HG03060 (cell line): ENCODE results near the gene SNTB2.

Experiments
- ATAC-seq: cut with Tn5 transposase; IDR thresholded peaks from one replicate; pipeline ENCODE4 v1.9.1; 2021; ENCODE audit warnings: low read depth, moderate number of reproducible peaks; ENCODE audit not compliant: unreplicated experiment

The SNTB2 gene

GRCh38 chr16:69313469-69313868 is 126.5 kb downstream of the SNTB2 start:
- ATAC-seq = no peak

- no peak for ATAC-seq
These were observed 127.6 kb downstream of the SNTB2 start for GRCh38 chr16:69314534-69314933.

- no peak for ATAC-seq
These were observed 128.7 kb downstream of the SNTB2 start for GRCh38 chr16:69315486-69316311.

GRCh38 chr16:69316595-69317034 is 129.7 kb downstream of the SNTB2 start:
- no peak for ATAC-seq

- no peak for ATAC-seq
These were observed 131.4 kb downstream of the SNTB2 start for GRCh38 chr16:69318177-69318910.

- ATAC-seq = no peak
These were observed 131.9 kb downstream of the SNTB2 start for GRCh38 chr16:69318911-69319289.

GRCh38 chr16:69319381-69319780 is 132.4 kb downstream of the SNTB2 start:
- ATAC-seq = no peak

- no peak for ATAC-seq
These were observed 133.1 kb downstream of the SNTB2 start for GRCh38 chr16:69319826-69320739.

- ATAC-seq = no peak
These were observed 133.7 kb downstream of the SNTB2 start for GRCh38 chr16:69320740-69321073.

GRCh38 chr16:69321080-69321479 is 134.1 kb downstream of the SNTB2 start:
- no peak for ATAC-seq

GRCh38 chr16:69322343-69322742 is 135.4 kb downstream of the SNTB2 start:
- ATAC-seq = no peak

GRCh38 chr16:69323415-69323814 is 136.5 kb downstream of the SNTB2 start:
- ATAC-seq = no peak

GRCh38 chr16:69324013-69324531 is 137.1 kb downstream of the SNTB2 start:
- ATAC-seq = no peak

GRCh38 chr16:69324585-69325253 is 137.8 kb downstream of the SNTB2 start:
- no peak for ATAC-seq

- ATAC-seq = no peak
These were observed 138.8 kb downstream of the SNTB2 start for GRCh38 chr16:69325784-69326171.

GRCh38 chr16:69326172-69326873 is 139.4 kb downstream of the SNTB2 start:
- no peak for ATAC-seq

- ATAC-seq = no peak
These were observed 140.8 kb downstream of the SNTB2 start for GRCh38 chr16:69327585-69328310.

- no peak for ATAC-seq
These were observed 141.9 kb downstream of the SNTB2 start for GRCh38 chr16:69328854-69329316.
